Measurements from ENCODE around the gene ATOX1. TPM values are rescaled to one million over a fixed set of nuclear protein-coding genes. Genes with fewer than 3 reads are reported as not detected.

The ATOX1 gene
- total and polyA plus RNA-seq, 2 of the 13 experiments (the other 11 are each of a cell fraction or from before 2014, with no cell fraction given) = 62.4 to 124 TPM

Small RNA genes within 50 kb of the gene (small RNA-seq; reads per million reads assigned to genes)
- 0 reads per million in 3 experiments for gene RN7SKP232 (ENCODE audit: insufficient read depth in 2 of 3, insufficient read length in 3 of 3, low read depth in 2 of 3, low replicate concordance in 1 of 3)

Other genes with a start within 250 kb of the ATOX1 start
- gene FAT2, start 167.3 kb downstream of the ATOX1 start, total RNA-seq (2016; rRNA removed; fragmentation: Illumina TruSeq; extraction: Trizol) = not detected in 2 replicates
- gene FAT2, start 167.3 kb downstream of the ATOX1 start, polyA plus RNA-seq (2011; rRNA removed) = under 0.01 TPM in 1 of 2 replicates, not detected in the other
- 75.5 and 192 TPM in 2 replicates for gene SPARC, start 71.7 kb downstream of the ATOX1 start, total RNA-seq (2016; rRNA removed; fragmentation: Illumina TruSeq; extraction: Trizol)
- gene SPARC, start 71.7 kb downstream of the ATOX1 start, polyA plus RNA-seq (2011; rRNA removed) = 65.0 and 76.7 TPM in 2 replicates
- gene G3BP1, start 13.3 kb upstream of the ATOX1 start, total RNA-seq (2016; rRNA removed; fragmentation: Illumina TruSeq; extraction: Trizol) = 320 and 517 TPM in 2 replicates
- gene G3BP1, start 13.3 kb upstream of the ATOX1 start, polyA plus RNA-seq (2011; rRNA removed) = 36.7 and 36.8 TPM in 2 replicates
- gene GLRA1, start 166.2 kb upstream of the ATOX1 start, total RNA-seq (2016; rRNA removed; fragmentation: Illumina TruSeq; extraction: Trizol) = not detected in 2 replicates
- not detected in 2 replicates for gene GLRA1, start 166.2 kb upstream of the ATOX1 start, polyA plus RNA-seq (2011; rRNA removed)

All from HepG2 (cell line).